ENCODE measurements around the gene MFSD1. TPM values are rescaled to one million over a fixed set of nuclear protein-coding genes. Genes with fewer than 3 reads are reported as not detected.

MFSD1 gene
- total and polyA plus RNA-seq, 2 of the 8 experiments (the other 6 are each of a cell fraction or from before 2014, with no cell fraction given), result 9.3 to 11.5 TPM

DNA sequence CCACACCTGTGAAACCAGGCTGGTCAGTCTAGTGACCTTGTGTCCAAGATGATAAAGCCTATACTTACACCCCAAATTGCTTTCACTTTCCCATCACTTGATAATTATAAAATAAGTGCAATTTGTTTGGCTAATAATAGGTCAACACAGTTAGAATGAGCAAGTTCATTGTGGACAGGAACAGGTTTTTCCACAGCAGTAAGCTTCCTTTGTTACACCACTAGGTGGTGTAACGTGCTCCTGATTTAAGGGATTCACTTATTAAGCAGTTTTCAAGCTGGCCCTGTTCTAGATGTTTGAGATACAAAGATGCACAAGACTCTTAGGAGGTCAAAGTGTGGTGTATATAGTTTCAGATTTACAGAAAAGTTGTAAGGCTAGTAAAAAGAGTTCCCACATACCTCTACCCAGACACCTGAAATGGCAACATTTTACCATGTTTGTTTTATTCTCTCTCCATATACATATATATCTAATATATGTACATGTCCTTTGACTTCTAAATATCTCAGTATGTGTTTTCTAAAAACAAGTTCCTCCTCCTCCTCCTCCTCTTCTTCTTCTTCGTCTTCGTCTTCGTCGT, 6.8 kb upstream of the MFSD1 start (continued):
- TF ChIP-seq RXRA (IDR thresholded peaks at IDR 0.05; ENCODE audit: insufficient read depth, low read depth, low read length), result no peak
- no peak for TF ChIP-seq SUZ12 (IDR thresholded peaks at IDR 0.05; ENCODE audit: low read length)
- no peak for TF ChIP-seq TCF12 (IDR thresholded peaks at IDR 0.05; ENCODE audit: low read depth, low read length)
- TF ChIP-seq, protein P1, sequence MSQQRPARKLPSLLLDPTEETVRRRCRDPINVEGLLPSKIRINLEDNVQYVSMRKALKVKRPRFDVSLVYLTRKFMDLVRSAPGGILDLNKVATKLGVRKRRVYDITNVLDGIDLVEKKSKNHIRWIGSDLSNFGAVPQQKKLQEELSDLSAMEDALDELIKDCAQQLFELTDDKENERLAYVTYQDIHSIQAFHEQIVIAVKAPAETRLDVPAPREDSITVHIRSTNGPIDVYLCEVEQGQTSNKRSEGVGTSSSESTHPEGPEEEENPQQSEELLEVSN (IDR thresholded peaks at IDR 0.05), result no peak
- TF ChIP-seq EP300 (IDR thresholded peaks at IDR 0.05; ENCODE audit: borderline replicate concordance in 1 of 2, low read depth in 2 of 2, low read length in 2 of 2), result no peak
- no peak for TF ChIP-seq POLR2A (IDR thresholded peaks at IDR 0.05; ENCODE audit: control extremely low read depth in 1 of 2, low read depth in 2 of 2, low read length in 2 of 2)
- TF ChIP-seq, protein P2, sequence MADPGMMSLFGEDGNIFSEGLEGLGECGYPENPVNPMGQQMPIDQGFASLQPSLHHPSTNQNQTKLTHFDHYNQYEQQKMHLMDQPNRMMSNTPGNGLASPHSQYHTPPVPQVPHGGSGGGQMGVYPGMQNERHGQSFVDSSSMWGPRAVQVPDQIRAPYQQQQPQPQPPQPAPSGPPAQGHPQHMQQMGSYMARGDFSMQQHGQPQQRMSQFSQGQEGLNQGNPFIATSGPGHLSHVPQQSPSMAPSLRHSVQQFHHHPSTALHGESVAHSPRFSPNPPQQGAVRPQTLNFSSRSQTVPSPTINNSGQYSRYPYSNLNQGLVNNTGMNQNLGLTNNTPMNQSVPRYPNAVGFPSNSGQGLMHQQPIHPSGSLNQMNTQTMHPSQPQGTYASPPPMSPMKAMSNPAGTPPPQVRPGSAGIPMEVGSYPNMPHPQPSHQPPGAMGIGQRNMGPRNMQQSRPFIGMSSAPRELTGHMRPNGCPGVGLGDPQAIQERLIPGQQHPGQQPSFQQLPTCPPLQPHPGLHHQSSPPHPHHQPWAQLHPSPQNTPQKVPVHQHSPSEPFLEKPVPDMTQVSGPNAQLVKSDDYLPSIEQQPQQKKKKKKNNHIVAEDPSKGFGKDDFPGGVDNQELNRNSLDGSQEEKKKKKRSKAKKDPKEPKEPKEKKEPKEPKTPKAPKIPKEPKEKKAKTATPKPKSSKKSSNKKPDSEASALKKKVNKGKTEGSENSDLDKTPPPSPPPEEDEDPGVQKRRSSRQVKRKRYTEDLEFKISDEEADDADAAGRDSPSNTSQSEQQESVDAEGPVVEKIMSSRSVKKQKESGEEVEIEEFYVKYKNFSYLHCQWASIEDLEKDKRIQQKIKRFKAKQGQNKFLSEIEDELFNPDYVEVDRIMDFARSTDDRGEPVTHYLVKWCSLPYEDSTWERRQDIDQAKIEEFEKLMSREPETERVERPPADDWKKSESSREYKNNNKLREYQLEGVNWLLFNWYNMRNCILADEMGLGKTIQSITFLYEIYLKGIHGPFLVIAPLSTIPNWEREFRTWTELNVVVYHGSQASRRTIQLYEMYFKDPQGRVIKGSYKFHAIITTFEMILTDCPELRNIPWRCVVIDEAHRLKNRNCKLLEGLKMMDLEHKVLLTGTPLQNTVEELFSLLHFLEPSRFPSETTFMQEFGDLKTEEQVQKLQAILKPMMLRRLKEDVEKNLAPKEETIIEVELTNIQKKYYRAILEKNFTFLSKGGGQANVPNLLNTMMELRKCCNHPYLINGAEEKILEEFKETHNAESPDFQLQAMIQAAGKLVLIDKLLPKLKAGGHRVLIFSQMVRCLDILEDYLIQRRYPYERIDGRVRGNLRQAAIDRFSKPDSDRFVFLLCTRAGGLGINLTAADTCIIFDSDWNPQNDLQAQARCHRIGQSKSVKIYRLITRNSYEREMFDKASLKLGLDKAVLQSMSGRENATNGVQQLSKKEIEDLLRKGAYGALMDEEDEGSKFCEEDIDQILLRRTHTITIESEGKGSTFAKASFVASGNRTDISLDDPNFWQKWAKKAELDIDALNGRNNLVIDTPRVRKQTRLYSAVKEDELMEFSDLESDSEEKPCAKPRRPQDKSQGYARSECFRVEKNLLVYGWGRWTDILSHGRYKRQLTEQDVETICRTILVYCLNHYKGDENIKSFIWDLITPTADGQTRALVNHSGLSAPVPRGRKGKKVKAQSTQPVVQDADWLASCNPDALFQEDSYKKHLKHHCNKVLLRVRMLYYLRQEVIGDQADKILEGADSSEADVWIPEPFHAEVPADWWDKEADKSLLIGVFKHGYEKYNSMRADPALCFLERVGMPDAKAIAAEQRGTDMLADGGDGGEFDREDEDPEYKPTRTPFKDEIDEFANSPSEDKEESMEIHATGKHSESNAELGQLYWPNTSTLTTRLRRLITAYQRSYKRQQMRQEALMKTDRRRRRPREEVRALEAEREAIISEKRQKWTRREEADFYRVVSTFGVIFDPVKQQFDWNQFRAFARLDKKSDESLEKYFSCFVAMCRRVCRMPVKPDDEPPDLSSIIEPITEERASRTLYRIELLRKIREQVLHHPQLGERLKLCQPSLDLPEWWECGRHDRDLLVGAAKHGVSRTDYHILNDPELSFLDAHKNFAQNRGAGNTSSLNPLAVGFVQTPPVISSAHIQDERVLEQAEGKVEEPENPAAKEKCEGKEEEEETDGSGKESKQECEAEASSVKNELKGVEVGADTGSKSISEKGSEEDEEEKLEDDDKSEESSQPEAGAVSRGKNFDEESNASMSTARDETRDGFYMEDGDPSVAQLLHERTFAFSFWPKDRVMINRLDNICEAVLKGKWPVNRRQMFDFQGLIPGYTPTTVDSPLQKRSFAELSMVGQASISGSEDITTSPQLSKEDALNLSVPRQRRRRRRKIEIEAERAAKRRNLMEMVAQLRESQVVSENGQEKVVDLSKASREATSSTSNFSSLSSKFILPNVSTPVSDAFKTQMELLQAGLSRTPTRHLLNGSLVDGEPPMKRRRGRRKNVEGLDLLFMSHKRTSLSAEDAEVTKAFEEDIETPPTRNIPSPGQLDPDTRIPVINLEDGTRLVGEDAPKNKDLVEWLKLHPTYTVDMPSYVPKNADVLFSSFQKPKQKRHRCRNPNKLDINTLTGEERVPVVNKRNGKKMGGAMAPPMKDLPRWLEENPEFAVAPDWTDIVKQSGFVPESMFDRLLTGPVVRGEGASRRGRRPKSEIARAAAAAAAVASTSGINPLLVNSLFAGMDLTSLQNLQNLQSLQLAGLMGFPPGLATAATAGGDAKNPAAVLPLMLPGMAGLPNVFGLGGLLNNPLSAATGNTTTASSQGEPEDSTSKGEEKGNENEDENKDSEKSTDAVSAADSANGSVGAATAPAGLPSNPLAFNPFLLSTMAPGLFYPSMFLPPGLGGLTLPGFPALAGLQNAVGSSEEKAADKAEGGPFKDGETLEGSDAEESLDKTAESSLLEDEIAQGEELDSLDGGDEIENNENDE (IDR thresholded peaks at IDR 0.05; ENCODE audit: insufficient replicate concordance, low read length), result no peak
- TF ChIP-seq YY1 (IDR thresholded peaks at IDR 0.05; ENCODE audit: low read depth, low read length), result no peak

Measured in H1 (cell line).